ENCODE results near the gene MAN2B2.

The MAN2B2 gene

GRCh38 chr4:6658209-6658595 lies 83.2 kb downstream of the MAN2B2 start:
- no peak for TF ChIP-seq RARB (CRISPR knock-in tag; IDR thresholded peaks at IDR 0.05)
- TF ChIP-seq ZFP3 (CRISPR knock-in tag; IDR thresholded peaks at IDR 0.05), result no peak
- no peak for TF ChIP-seq CSRNP3 (CRISPR knock-in tag; IDR thresholded peaks at IDR 0.05)
- ATAC-seq, result no peak

- no peak for ATAC-seq
These were observed 83.6 kb downstream of the MAN2B2 start for GRCh38 chr4:6658597-6659075.

More at GRCh38 chr4:6658597-6659075, 83.6 kb downstream of the MAN2B2 start:
- TF ChIP-seq ZFP30 (CRISPR knock-in tag; IDR thresholded peaks at IDR 0.05), result no peak
- no peak for TF ChIP-seq GLIS3 (CRISPR knock-in tag; IDR thresholded peaks at IDR 0.05)
- TF ChIP-seq POU6F1 (CRISPR knock-in tag; IDR thresholded peaks at IDR 0.05; ENCODE audit: borderline replicate concordance, low read depth), result no peak
- no peak for TF ChIP-seq ZNF8 (CRISPR knock-in tag; IDR thresholded peaks at IDR 0.05)
- no peak for TF ChIP-seq TSHZ2 (CRISPR knock-in tag; IDR thresholded peaks at IDR 0.05)
- no peak for TF ChIP-seq CSRNP3 (CRISPR knock-in tag; IDR thresholded peaks at IDR 0.05)
- TF ChIP-seq ESRRG (CRISPR knock-in tag; IDR thresholded peaks at IDR 0.05), result no peak
- TF ChIP-seq PATZ1 (CRISPR knock-in tag; IDR thresholded peaks at IDR 0.05; ENCODE audit: borderline replicate concordance), result no peak
- no peak for TF ChIP-seq ZFP3 (CRISPR knock-in tag; IDR thresholded peaks at IDR 0.05)
- no peak for TF ChIP-seq PPARA (CRISPR knock-in tag; IDR thresholded peaks at IDR 0.05; ENCODE audit: borderline replicate concordance)
- TF ChIP-seq RARB (CRISPR knock-in tag; IDR thresholded peaks at IDR 0.05), result no peak
- TF ChIP-seq ARNTL (CRISPR knock-in tag; IDR thresholded peaks at IDR 0.05; ENCODE audit: borderline replicate concordance, low read depth), result no peak
- TF ChIP-seq ZNF70 (CRISPR knock-in tag; IDR thresholded peaks at IDR 0.05), result no peak
- TF ChIP-seq TOX (CRISPR knock-in tag; IDR thresholded peaks at IDR 0.05; ENCODE audit: borderline replicate concordance), result no peak

Measured in SK-N-SH treated with all-trans-retinoic acid at 6 μM for 48 hours (cell line).